ENCODE measurements around the gene SLC25A41. TPM values are rescaled to one million over a fixed set of nuclear protein-coding genes. Genes with fewer than 3 reads are reported as not detected.
"Not testable (repeated sequence)": the region's sequence is repeated elsewhere in the genome, so short reads cannot be mapped to it uniquely, and the experiment has no call there.

The SLC25A41 gene
- total RNA-seq, 1 experiment from 2014 or later: 1.7 TPM

GRCh38 chr19:6428692-6429418 lies 4.7 kb downstream of the SLC25A41 start:
- not testable (repeated sequence) for DNase-seq (ENCODE audit: low spot score)

- DNase-seq (ENCODE audit: low spot score): no peak
Measured at GRCh38 chr19:6427131-6427530, 6.4 kb downstream of the SLC25A41 start.

- no peak for DNase-seq (ENCODE audit: low spot score)
Measured at GRCh38 chr19:6425732-6426620, 7.6 kb downstream of the SLC25A41 start.

- DNase-seq (ENCODE audit: low spot score): peak; percentile 100
Measured at GRCh38 chr19:6424939-6425731, 8.4 kb downstream of the SLC25A41 start.

- no peak for DNase-seq (ENCODE audit: low spot score)
Measured at GRCh38 chr19:6424195-6424938, 9.2 kb downstream of the SLC25A41 start, which contains the start of gene KHSRP. TSS of gene KHSRP (minus strand) at chr19:6424811. CDS start at chr19:6424701, 110 bp downstream.

GRCh38 chr19:6423499-6424194 lies 9.9 kb downstream of the SLC25A41 start:
- peak; percentile 38 for DNase-seq (ENCODE audit: low spot score)

- DNase-seq (ENCODE audit: low spot score): no peak
Measured at GRCh38 chr19:6421075-6422014, 12.2 kb downstream of the SLC25A41 start.

- DNase-seq (ENCODE audit: low spot score): no peak
Measured at GRCh38 chr19:6418562-6418932, 15.0 kb downstream of the SLC25A41 start.

GRCh38 chr19:6417713-6418561 lies 15.6 kb downstream of the SLC25A41 start:
- DNase-seq (ENCODE audit: low spot score): peak; percentile 35

- DNase-seq (ENCODE audit: low spot score): no peak
Measured at GRCh38 chr19:6416658-6417405, 16.7 kb downstream of the SLC25A41 start.

- no peak for DNase-seq (ENCODE audit: low spot score)
Measured at GRCh38 chr19:6415591-6416190, 17.9 kb downstream of the SLC25A41 start.

- DNase-seq (ENCODE audit: low spot score): no peak
Measured at GRCh38 chr19:6414793-6415590, 18.6 kb downstream of the SLC25A41 start.

GRCh38 chr19:6413721-6414643 lies 19.6 kb downstream of the SLC25A41 start:
- DNase-seq (ENCODE audit: low spot score): no peak

- DNase-seq (ENCODE audit: low spot score): no peak
Measured at GRCh38 chr19:6413291-6413690, 20.3 kb downstream of the SLC25A41 start.

GRCh38 chr19:6412447-6413091 lies 21.0 kb downstream of the SLC25A41 start:
- no peak for DNase-seq (ENCODE audit: low spot score)

Measured in A172 (cell line).